Measurements from ENCODE around the gene KIF23.

- no peak for TF ChIP-seq RCOR1 (IDR thresholded peaks at IDR 0.05; ENCODE audit: low read length)
- no peak for TF ChIP-seq CTCF (IDR thresholded peaks at IDR 0.05)
- no peak for TF ChIP-seq PBX3 (IDR thresholded peaks at IDR 0.05)
- TF ChIP-seq RFX5 (IDR thresholded peaks at IDR 0.05; ENCODE audit: low read length): no peak
- no peak for TF ChIP-seq MAX (IDR thresholded peaks at IDR 0.05; ENCODE audit: low read depth)
- no peak for TF ChIP-seq CHD2 (IDR thresholded peaks at IDR 0.05; ENCODE audit: low read length, partially characterized antibody)
- no peak for TF ChIP-seq GABPA (IDR thresholded peaks at IDR 0.05; ENCODE audit: low read depth)
- TF ChIP-seq MEF2A (IDR thresholded peaks at IDR 0.05; ENCODE audit: borderline replicate concordance, low read depth): no peak
- no peak for TF ChIP-seq EP300 (IDR thresholded peaks at IDR 0.05; ENCODE audit: borderline replicate concordance in 1 of 2, low read depth in 1 of 2, low read length in 1 of 2)
- TF ChIP-seq POLR2AphosphoS5 (IDR thresholded peaks at IDR 0.05; ENCODE audit: low read depth, low read length): no peak
Observed at GRCh38 chr15:69491038-69491505, 76.9 kb downstream of the KIF23 start.
